Suprapubic skin (tissue), 4 donors: ENCODE measurements around the gene IQCB1. TPM values are rescaled to one million over a fixed set of nuclear protein-coding genes. Genes with fewer than 3 reads are reported as not detected.
"Not testable (repeated sequence)": the region's sequence is repeated elsewhere in the genome, so short reads cannot be mapped to it uniquely, and the experiment has no call there.

ENCODE experiments used
- DNase-seq, 2 donors: peaks; one replicate each; pipeline ENCODE4 v3.0.0-alpha.2; 2019; ENCODE audit warnings: low spot score in 2 of 2
- H3K27ac ChIP-seq: fragments of 200-600 bp; sonication (generic); one replicate; pipeline ENCODE4 v1.5.1; 2019
- H3K27me3 ChIP-seq: fragments of 200-600 bp; sonication (generic); one replicate; pipeline ENCODE4 v1.5.1; 2019
- H3K36me3 ChIP-seq: fragments of 200-600 bp; sonication (generic); one replicate; pipeline ENCODE4 v1.5.1; 2019
- H3K4me1 ChIP-seq: fragments of 200-600 bp; sonication (generic); one replicate; pipeline ENCODE4 v1.5.1; 2019
- H3K4me3 ChIP-seq: fragments of 200-600 bp; sonication (generic); one replicate; pipeline ENCODE4 v1.5.1; 2019; ENCODE audit warnings: mild to moderate bottlenecking
- H3K9me3 ChIP-seq: fragments of 200-600 bp; sonication (generic); one replicate; pipeline ENCODE4 v1.5.1; 2019
- CTCF ChIP-seq, 2 donors: fragments of 200-600 bp in 1 of 2; fragments of 450-650 bp in 1 of 2; sonication (generic) in 1 of 2; IDR thresholded peaks; one replicate each; pipeline ENCODE4 v1.5.1; 2016 to 2019; ENCODE audit warnings: antibody characterized with exemption in 2 of 2, mild to moderate bottlenecking in 1 of 2, moderate library complexity in 1 of 2
- EP300 ChIP-seq: sonication (generic); formaldehyde crosslinking; IDR thresholded peaks from one replicate; pipeline ENCODE4 v1.6.1; 2017; ENCODE audit warnings: antibody characterized with exemption
- POLR2A ChIP-seq, 2 donors: fragments of 450-650 bp; IDR thresholded peaks; one replicate each; pipeline ENCODE4 v1.6.1; 2017; ENCODE audit warnings: antibody characterized with exemption in 2 of 2, mild to moderate bottlenecking in 2 of 2, moderate library complexity in 2 of 2
- POLR2AphosphoS5 ChIP-seq, 3 donors: sonication (generic); formaldehyde crosslinking; IDR thresholded peaks; one replicate each; pipeline ENCODE4 v1.6.1; 2017; ENCODE audit warnings: antibody characterized with exemption in 3 of 3
- WGBS: methylation state at CpG from one replicate; pipeline ENCODE4 v1.1.5; 2018; 5-methylcytosine and 5-hydroxymethylcytosine counted together
- total RNA-seq, 4 donors: library from RNA; depleted of rRNA; stranded (reverse); fragments of >200 nt; gene quantifications; one replicate each; pipeline ENCODE4 v1.1.0, GENCODE V29; 2016

Gene IQCB1
- total RNA-seq, 4 donors from 2014 or later: 8.1 to 35.8 (median 15.0) TPM

GRCh38 chr3:121747976-121748375 lies 86.9 kb downstream of the IQCB1 start:
- no peak for DNase-seq
- peaks cover 34% of the 10 kb centered on the region for H3K4me1 ChIP-seq
- TF ChIP-seq POLR2AphosphoS5 (IDR thresholded peaks at IDR 0.05) (no peak), EP300 (no peak), CTCF (IDR thresholded peaks at IDR 0.05) (no peak), POLR2A (IDR thresholded peaks at IDR 0.05) (no peak)
- 21% methylated on average over 3 of the region's 3 CpGs for WGBS
- no peaks in the 10 kb centered on the region for H3K36me3 ChIP-seq
- no peaks in the 10 kb centered on the region for H3K9me3 ChIP-seq
- peaks cover 3% of the 10 kb centered on the region for H3K27me3 ChIP-seq
- H3K4me3 ChIP-seq: peak overlapping the region; percentile 76
- H3K27ac ChIP-seq: no peak overlapping the region

- WGBS: 97% methylated on average over 2 of the region's 2 CpGs
- H3K36me3 ChIP-seq, DNase-seq, H3K4me3 ChIP-seq, H3K27me3 ChIP-seq, H3K27ac ChIP-seq, H3K9me3 ChIP-seq: not testable (repeated sequence)
- H3K4me1 ChIP-seq: peaks cover 20% of the 10 kb centered on the region
Measured at GRCh38 chr3:121743106-121743505, 91.8 kb downstream of the IQCB1 start.

GRCh38 chr3:121740896-121741295 lies 94.0 kb downstream of the IQCB1 start:
- Histone ChIP-seq H3K4me1 (peaks cover 4% of the 10 kb centered on the region), H3K4me3 (no peak overlapping the region), H3K36me3 (peaks cover 5% of the 10 kb centered on the region), H3K27me3 (no peaks in the 10 kb centered on the region), H3K27ac (no peak overlapping the region), H3K9me3 (no peaks in the 10 kb centered on the region)
- TF ChIP-seq POLR2A (IDR thresholded peaks at IDR 0.05) (no peak), POLR2AphosphoS5 (IDR thresholded peaks at IDR 0.05) (no peak), CTCF (IDR thresholded peaks at IDR 0.05) (no peak), EP300 (no peak)
- DNase-seq: no peak
- WGBS: 62% methylated on average over 2 of the region's 2 CpGs

GRCh38 chr3:121739902-121740301 lies 95.0 kb downstream of the IQCB1 start:
- Histone ChIP-seq H3K9me3 (no peaks in the 10 kb centered on the region), H3K4me3 (no peak overlapping the region), H3K27me3 (no peaks in the 10 kb centered on the region), H3K36me3 (peaks cover 5% of the 10 kb centered on the region), H3K27ac (no peak overlapping the region), H3K4me1 (no peaks in the 10 kb centered on the region)
- TF ChIP-seq POLR2AphosphoS5 (IDR thresholded peaks at IDR 0.05) (no peak), EP300 (no peak), POLR2A (IDR thresholded peaks at IDR 0.05) (no peak), CTCF (IDR thresholded peaks at IDR 0.05) (no peak)
- no peak for DNase-seq

GRCh38 chr3:121737644-121738043 lies 97.2 kb downstream of the IQCB1 start:
- Histone ChIP-seq H3K27me3 (no peaks in the 10 kb centered on the region), H3K4me3 (no peak overlapping the region), H3K36me3 (peaks cover 5% of the 10 kb centered on the region), H3K4me1 (no peaks in the 10 kb centered on the region), H3K27ac (no peak overlapping the region), H3K9me3 (no peaks in the 10 kb centered on the region)
- no peak for TF ChIP-seq POLR2A (IDR thresholded peaks at IDR 0.05)
- no peak for TF ChIP-seq CTCF (IDR thresholded peaks at IDR 0.05)
- TF ChIP-seq POLR2AphosphoS5 (IDR thresholded peaks at IDR 0.05): no peak
- no peak for TF ChIP-seq EP300
- 94% methylated on average over 4 of the region's 4 CpGs for WGBS
- no peak for DNase-seq

GRCh38 chr3:121736112-121736511 lies 98.7 kb downstream of the IQCB1 start:
- TF ChIP-seq CTCF (IDR thresholded peaks at IDR 0.05): no peak
- H3K4me1 ChIP-seq: peaks cover 5% of the 10 kb centered on the region

More at GRCh38 chr3:121736112-121736511, 98.7 kb downstream of the IQCB1 start:
- Histone ChIP-seq H3K9me3 (no peaks in the 10 kb centered on the region), H3K27me3 (no peaks in the 10 kb centered on the region), H3K27ac (no peak overlapping the region), H3K4me3 (no peak overlapping the region), H3K36me3 (peaks cover 5% of the 10 kb centered on the region)
- DNase-seq: no peak
- WGBS: 94% methylated on average over 3 of the region's 3 CpGs
